Ishikawa (cell line): ENCODE measurements around the gene PAH.

ENCODE experiments used
- CEBPB ChIP-seq: IDR thresholded peaks from 2 replicates; pipeline ENCODE4 v1.6.1; 2012
- CREB1 ChIP-seq: IDR thresholded peaks from 2 replicates; pipeline ENCODE4 v1.6.1; 2012; ENCODE audit warnings: low read depth
- EGR1 ChIP-seq: IDR thresholded peaks from 2 replicates; pipeline ENCODE4 v1.6.1; 2012
- EP300 ChIP-seq: IDR thresholded peaks from 2 replicates; pipeline ENCODE4 v1.6.1; 2012; ENCODE audit warnings: borderline replicate concordance
- FOXM1 ChIP-seq: IDR thresholded peaks from 2 replicates; pipeline ENCODE4 v1.6.1; 2012; ENCODE audit warnings: low read depth, borderline replicate concordance
- MAX ChIP-seq: IDR thresholded peaks from 2 replicates; pipeline ENCODE4 v1.6.1; 2012
- NFIC ChIP-seq: IDR thresholded peaks from 2 replicates; pipeline ENCODE4 v1.6.1; 2012
- REST ChIP-seq: IDR thresholded peaks from 2 replicates; pipeline ENCODE4 v1.6.1; 2012; ENCODE audit warnings: low read depth, mild to moderate bottlenecking
- TAF1 ChIP-seq: IDR thresholded peaks from 2 replicates; pipeline ENCODE4 v1.6.1; 2012; ENCODE audit warnings: low read depth, mild to moderate bottlenecking
- TEAD4 ChIP-seq: IDR thresholded peaks from 2 replicates; pipeline ENCODE4 v1.6.1; 2012
- YY1 ChIP-seq: IDR thresholded peaks from 2 replicates; pipeline ENCODE4 v1.6.1; 2012; ENCODE audit warnings: low read depth
- ZBTB7A ChIP-seq: IDR thresholded peaks from 2 replicates; pipeline ENCODE4 v1.6.1; 2012; ENCODE audit warnings: low read depth

- TF ChIP-seq NFIC, result no peak
- TF ChIP-seq REST, result no peak
- no peak for TF ChIP-seq EP300
- TF ChIP-seq CEBPB, result no peak
- no peak for TF ChIP-seq FOXM1
- TF ChIP-seq EGR1, result no peak
- TF ChIP-seq TAF1, result no peak
- TF ChIP-seq ZBTB7A, result no peak
- TF ChIP-seq TEAD4, result no peak
- TF ChIP-seq CREB1, result no peak
- no peak for TF ChIP-seq MAX
- TF ChIP-seq YY1, result no peak
Observed at GRCh38 chr12:102849722-102850447, 67.2 kb downstream of the PAH start.
